ENCODE measurements around the gene TAL2. TPM values are rescaled to one million over a fixed set of nuclear protein-coding genes. Genes with fewer than 3 reads are reported as not detected.

Gene TAL2
- total and polyA plus RNA-seq, 9 of the 15 experiments (the other 6 are each of a cell fraction or from before 2014, with no cell fraction given), result 0.21 to 3.7 (median 1.1) TPM; not detected in 1

DNA sequence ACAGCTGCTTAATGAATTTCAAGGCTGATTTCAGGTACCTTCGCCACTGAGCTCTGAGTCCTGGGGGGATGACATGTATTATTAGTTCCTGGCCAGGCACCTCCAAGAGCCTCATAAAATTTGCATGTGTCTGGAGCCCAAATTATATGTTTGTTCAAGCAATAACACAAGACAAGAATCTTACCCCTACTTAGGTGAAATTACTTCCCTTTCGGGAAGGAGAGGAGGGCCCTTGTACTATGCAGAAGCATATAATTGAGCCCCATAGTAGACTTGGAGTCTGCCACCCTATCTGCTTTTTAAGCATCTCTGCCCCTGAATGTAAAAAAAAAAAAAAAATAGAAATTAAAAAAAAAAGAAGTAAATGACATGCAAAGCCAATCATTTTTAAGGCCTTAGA is 19.1 kb downstream of the TAL2 start (continued):
- TF ChIP-seq, protein P1, sequence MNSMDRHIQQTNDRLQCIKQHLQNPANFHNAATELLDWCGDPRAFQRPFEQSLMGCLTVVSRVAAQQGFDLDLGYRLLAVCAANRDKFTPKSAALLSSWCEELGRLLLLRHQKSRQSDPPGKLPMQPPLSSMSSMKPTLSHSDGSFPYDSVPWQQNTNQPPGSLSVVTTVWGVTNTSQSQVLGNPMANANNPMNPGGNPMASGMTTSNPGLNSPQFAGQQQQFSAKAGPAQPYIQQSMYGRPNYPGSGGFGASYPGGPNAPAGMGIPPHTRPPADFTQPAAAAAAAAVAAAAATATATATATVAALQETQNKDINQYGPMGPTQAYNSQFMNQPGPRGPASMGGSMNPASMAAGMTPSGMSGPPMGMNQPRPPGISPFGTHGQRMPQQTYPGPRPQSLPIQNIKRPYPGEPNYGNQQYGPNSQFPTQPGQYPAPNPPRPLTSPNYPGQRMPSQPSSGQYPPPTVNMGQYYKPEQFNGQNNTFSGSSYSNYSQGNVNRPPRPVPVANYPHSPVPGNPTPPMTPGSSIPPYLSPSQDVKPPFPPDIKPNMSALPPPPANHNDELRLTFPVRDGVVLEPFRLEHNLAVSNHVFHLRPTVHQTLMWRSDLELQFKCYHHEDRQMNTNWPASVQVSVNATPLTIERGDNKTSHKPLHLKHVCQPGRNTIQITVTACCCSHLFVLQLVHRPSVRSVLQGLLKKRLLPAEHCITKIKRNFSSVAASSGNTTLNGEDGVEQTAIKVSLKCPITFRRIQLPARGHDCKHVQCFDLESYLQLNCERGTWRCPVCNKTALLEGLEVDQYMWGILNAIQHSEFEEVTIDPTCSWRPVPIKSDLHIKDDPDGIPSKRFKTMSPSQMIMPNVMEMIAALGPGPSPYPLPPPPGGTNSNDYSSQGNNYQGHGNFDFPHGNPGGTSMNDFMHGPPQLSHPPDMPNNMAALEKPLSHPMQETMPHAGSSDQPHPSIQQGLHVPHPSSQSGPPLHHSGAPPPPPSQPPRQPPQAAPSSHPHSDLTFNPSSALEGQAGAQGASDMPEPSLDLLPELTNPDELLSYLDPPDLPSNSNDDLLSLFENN (IDR thresholded peaks at IDR 0.05; ENCODE audit: low read depth in 2 of 2, low read length in 2 of 2), result no peak
- no peak for TF ChIP-seq ZNF124 (CRISPR knock-in tag; IDR thresholded peaks at IDR 0.05)
- TF ChIP-seq ASH1L (IDR thresholded peaks at IDR 0.05; ENCODE audit: borderline replicate concordance, low read depth, partially characterized antibody), result no peak
- TF ChIP-seq RHOXF2B (CRISPR knock-in tag; conservative IDR thresholded peaks at IDR 0.05), result no peak
- TF ChIP-seq, protein P2, sequence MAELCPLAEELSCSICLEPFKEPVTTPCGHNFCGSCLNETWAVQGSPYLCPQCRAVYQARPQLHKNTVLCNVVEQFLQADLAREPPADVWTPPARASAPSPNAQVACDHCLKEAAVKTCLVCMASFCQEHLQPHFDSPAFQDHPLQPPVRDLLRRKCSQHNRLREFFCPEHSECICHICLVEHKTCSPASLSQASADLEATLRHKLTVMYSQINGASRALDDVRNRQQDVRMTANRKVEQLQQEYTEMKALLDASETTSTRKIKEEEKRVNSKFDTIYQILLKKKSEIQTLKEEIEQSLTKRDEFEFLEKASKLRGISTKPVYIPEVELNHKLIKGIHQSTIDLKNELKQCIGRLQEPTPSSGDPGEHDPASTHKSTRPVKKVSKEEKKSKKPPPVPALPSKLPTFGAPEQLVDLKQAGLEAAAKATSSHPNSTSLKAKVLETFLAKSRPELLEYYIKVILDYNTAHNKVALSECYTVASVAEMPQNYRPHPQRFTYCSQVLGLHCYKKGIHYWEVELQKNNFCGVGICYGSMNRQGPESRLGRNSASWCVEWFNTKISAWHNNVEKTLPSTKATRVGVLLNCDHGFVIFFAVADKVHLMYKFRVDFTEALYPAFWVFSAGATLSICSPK (IDR thresholded peaks at IDR 0.05; ENCODE audit: borderline replicate concordance), result no peak
- TF ChIP-seq, protein P3, sequence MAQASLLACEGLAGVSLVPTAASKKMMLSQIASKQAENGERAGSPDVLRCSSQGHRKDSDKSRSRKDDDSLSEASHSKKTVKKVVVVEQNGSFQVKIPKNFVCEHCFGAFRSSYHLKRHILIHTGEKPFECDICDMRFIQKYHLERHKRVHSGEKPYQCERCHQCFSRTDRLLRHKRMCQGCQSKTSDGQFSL (CRISPR knock-in tag; IDR thresholded peaks at IDR 0.05), result no peak
- TF ChIP-seq, protein P3 (tag; IDR thresholded peaks at IDR 0.05), result no peak
- no peak for TF ChIP-seq EHMT2 (IDR thresholded peaks at IDR 0.05)
- TF ChIP-seq RUNX1 (IDR thresholded peaks at IDR 0.05; ENCODE audit: low read depth), result no peak
- TF ChIP-seq, protein P4, sequence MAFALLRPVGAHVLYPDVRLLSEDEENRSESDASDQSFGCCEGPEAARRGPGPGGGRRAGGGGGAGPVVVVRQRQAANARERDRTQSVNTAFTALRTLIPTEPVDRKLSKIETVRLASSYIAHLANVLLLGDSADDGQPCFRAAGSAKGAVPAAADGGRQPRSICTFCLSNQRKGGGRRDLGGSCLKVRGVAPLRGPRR (CRISPR knock-in tag; IDR thresholded peaks at IDR 0.05), result no peak
- TF ChIP-seq, protein P5, sequence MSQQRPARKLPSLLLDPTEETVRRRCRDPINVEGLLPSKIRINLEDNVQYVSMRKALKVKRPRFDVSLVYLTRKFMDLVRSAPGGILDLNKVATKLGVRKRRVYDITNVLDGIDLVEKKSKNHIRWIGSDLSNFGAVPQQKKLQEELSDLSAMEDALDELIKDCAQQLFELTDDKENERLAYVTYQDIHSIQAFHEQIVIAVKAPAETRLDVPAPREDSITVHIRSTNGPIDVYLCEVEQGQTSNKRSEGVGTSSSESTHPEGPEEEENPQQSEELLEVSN (IDR thresholded peaks at IDR 0.05; ENCODE audit: borderline replicate concordance in 1 of 2, extremely low read depth in 1 of 2, insufficient read depth in 1 of 2, insufficient read length in 1 of 2, low read depth in 1 of 2, low read length in 1 of 2, poor library complexity in 1 of 2, severe bottlenecking in 1 of 2), result no peak
- TF ChIP-seq PML (IDR thresholded peaks at IDR 0.05; ENCODE audit: low read length), result no peak
- TF ChIP-seq, protein P6, sequence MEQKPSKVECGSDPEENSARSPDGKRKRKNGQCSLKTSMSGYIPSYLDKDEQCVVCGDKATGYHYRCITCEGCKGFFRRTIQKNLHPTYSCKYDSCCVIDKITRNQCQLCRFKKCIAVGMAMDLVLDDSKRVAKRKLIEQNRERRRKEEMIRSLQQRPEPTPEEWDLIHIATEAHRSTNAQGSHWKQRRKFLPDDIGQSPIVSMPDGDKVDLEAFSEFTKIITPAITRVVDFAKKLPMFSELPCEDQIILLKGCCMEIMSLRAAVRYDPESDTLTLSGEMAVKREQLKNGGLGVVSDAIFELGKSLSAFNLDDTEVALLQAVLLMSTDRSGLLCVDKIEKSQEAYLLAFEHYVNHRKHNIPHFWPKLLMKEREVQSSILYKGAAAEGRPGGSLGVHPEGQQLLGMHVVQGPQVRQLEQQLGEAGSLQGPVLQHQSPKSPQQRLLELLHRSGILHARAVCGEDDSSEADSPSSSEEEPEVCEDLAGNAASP (IDR thresholded peaks at IDR 0.05), result no peak
- TF ChIP-seq RNF2 (IDR thresholded peaks at IDR 0.05), result no peak
- TF ChIP-seq, protein P7, sequence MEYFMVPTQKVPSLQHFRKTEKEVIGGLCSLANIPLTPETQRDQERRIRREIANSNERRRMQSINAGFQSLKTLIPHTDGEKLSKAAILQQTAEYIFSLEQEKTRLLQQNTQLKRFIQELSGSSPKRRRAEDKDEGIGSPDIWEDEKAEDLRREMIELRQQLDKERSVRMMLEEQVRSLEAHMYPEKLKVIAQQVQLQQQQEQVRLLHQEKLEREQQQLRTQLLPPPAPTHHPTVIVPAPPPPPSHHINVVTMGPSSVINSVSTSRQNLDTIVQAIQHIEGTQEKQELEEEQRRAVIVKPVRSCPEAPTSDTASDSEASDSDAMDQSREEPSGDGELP (CRISPR knock-in tag; IDR thresholded peaks at IDR 0.05; ENCODE audit: borderline replicate concordance), result no peak
- no peak for TF ChIP-seq BRCA1 (IDR thresholded peaks at IDR 0.05)
- TF ChIP-seq BRCA1 (CRISPR knock-in tag; IDR thresholded peaks at IDR 0.05), result no peak

All from K562 (cell line).